ENCODE data around the gene OSGIN1. TPM values are rescaled to one million over a fixed set of nuclear protein-coding genes. Genes with fewer than 3 reads are reported as not detected.

Gene OSGIN1
- total RNA-seq, 1 experiment from 2014 or later, result 13.9 TPM

DNA sequence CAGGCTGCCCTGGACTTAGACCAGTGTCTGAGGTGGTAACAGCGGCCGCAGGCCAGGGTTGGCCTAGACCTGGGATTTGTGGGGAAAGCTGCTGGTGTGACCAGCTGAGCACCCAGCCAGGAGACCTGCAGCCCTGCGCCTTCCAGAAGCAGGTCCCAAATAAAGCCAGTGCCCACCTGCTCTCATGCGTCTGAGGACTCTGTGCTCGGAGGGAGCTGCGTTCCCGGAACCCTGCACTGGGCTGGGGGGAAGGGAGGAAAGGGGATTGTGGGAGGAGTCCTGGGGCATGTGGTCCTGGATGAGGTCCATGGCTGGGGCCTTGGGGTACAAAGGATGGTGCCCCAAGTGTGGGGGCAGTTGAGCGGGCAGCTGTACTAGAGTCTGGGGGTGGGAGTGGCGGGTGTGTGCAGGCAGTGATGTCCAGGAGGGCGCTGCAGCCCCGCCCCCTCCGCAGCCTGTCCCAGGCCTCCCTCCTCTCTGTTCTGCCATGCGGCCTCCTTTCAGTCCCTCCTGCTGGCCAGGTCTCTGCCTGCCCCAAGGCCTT lies 13.2 kb downstream of the OSGIN1 start:
- Mint-ChIP-seq H3K9me3 (ENCODE audit: low read depth, unreplicated experiment) (no peaks in the 10 kb centered on the region), H3K4me3 (ENCODE audit: low read depth, unreplicated experiment) (no peak overlapping the region), H3K36me3 (ENCODE audit: insufficient read depth, unreplicated experiment) (peaks cover 32% of the 10 kb centered on the region), H3K4me1 (ENCODE audit: low read depth, unreplicated experiment) (no peaks in the 10 kb centered on the region), H3K27ac (ENCODE audit: unreplicated experiment) (no peak overlapping the region), H3K27me3 (ENCODE audit: unreplicated experiment) (peaks cover 33% of the 10 kb centered on the region)
- CTCF ChIA-PET, result interaction anchor here (0.8 to 1.3 kb wide), 2 partner anchors 10 to 1367 kb away, joined by 3 to 4 read pairs; no protein-coding TSS in a partner anchor
- DNase-seq, result no peak
- TF ChIP-seq CTCF (IDR thresholded peaks at IDR 0.05; ENCODE audit: unreplicated experiment), result no peak
- intact Hi-C loops (cut with micrococcal nuclease; ENCODE audit: unreplicated experiment), result no loop called here
- BruUV-seq (replicated peaks), result no TSS peak

GRCh38 chr16:83967091-83967490 lies 14.1 kb downstream of the OSGIN1 start:
- CTCF ChIA-PET, result no interaction called here
- TF ChIP-seq CTCF (IDR thresholded peaks at IDR 0.05; ENCODE audit: unreplicated experiment), result no peak
- no TSS peak for BruUV-seq (replicated peaks)
- H3K4me1 Mint-ChIP-seq (ENCODE audit: low read depth, unreplicated experiment), result no peaks in the 10 kb centered on the region
- no peak for DNase-seq
- H3K27ac Mint-ChIP-seq (ENCODE audit: unreplicated experiment), result no peak overlapping the region
- peaks cover 42% of the 10 kb centered on the region for H3K27me3 Mint-ChIP-seq (ENCODE audit: unreplicated experiment)
- no peaks in the 10 kb centered on the region for H3K9me3 Mint-ChIP-seq (ENCODE audit: low read depth, unreplicated experiment)
- H3K4me3 Mint-ChIP-seq (ENCODE audit: low read depth, unreplicated experiment), result no peak overlapping the region
- peaks cover 26% of the 10 kb centered on the region for H3K36me3 Mint-ChIP-seq (ENCODE audit: insufficient read depth, unreplicated experiment)
- intact Hi-C loops (cut with micrococcal nuclease; ENCODE audit: unreplicated experiment), result no loop called here

GRCh38 chr16:83967838-83968305 lies 14.8 kb downstream of the OSGIN1 start, which contains the start of gene NECAB2:
Gene NECAB2 (plus strand): TSS chr16:83968244. CDS start chr16:83968649, 405 bp downstream.
- no peaks in the 10 kb centered on the region for H3K9me3 Mint-ChIP-seq (ENCODE audit: low read depth, unreplicated experiment)
- CTCF ChIA-PET, result no interaction called here
- intact Hi-C loops (cut with micrococcal nuclease; ENCODE audit: unreplicated experiment), result no loop called here
- peak; percentile 90 for TF ChIP-seq CTCF (IDR thresholded peaks at IDR 0.05; ENCODE audit: unreplicated experiment)
- H3K4me3 Mint-ChIP-seq (ENCODE audit: low read depth, unreplicated experiment), result peak within 1 kb of the TSS; percentile 61
- peaks cover 49% of the 10 kb centered on the region for H3K27me3 Mint-ChIP-seq (ENCODE audit: unreplicated experiment)
- H3K36me3 Mint-ChIP-seq (ENCODE audit: insufficient read depth, unreplicated experiment), result peaks cover 26% of the 10 kb centered on the region
- peak within 1 kb of the TSS; percentile 52 for H3K27ac Mint-ChIP-seq (ENCODE audit: unreplicated experiment)
- H3K4me1 Mint-ChIP-seq (ENCODE audit: low read depth, unreplicated experiment), result no peaks in the 10 kb centered on the region
- peak; percentile 72 for DNase-seq
- BruUV-seq (replicated peaks), result no TSS peak

DNA sequence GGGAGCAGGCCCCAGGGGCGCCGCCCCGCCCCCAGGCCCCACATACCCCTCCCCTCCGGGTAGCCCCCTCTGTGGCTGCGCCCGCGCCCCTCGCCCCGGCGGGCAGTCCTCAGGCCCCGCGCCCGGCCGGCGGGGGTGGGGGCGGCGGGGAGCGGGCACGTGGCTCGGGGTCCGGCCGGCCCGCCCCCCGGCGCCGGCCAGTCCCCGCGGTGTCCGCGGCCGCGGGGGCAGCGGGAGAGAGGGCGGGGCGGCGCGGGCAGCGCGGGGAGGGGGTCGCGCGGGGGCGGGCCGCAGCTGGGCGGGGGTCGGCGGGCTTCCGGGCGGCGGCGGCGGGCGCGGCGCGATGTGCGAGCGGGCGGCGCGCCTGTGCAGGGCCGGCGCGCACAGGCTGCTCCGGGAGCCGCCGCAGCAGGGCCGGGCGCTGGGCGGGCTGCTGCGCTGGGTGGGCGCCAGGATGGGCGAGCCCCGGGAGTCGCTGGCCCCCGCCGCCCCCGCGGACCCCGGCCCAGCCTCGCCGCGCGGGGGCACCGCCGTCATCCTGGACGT lies 15.3 kb downstream of the OSGIN1 start:
- peaks cover 26% of the 10 kb centered on the region for H3K36me3 Mint-ChIP-seq (ENCODE audit: insufficient read depth, unreplicated experiment)
- intact Hi-C loops (cut with micrococcal nuclease; ENCODE audit: unreplicated experiment), result no loop called here
- TF ChIP-seq CTCF (IDR thresholded peaks at IDR 0.05; ENCODE audit: unreplicated experiment), result no peak
- BruUV-seq (replicated peaks), result no TSS peak
- no peak for DNase-seq
- H3K4me3 Mint-ChIP-seq (ENCODE audit: low read depth, unreplicated experiment), result peak overlapping the region; percentile 61
- CTCF ChIA-PET, result no interaction called here
- no peaks in the 10 kb centered on the region for H3K9me3 Mint-ChIP-seq (ENCODE audit: low read depth, unreplicated experiment)
- no peaks in the 10 kb centered on the region for H3K4me1 Mint-ChIP-seq (ENCODE audit: low read depth, unreplicated experiment)
- no peak overlapping the region for H3K27ac Mint-ChIP-seq (ENCODE audit: unreplicated experiment)
- peaks cover 54% of the 10 kb centered on the region for H3K27me3 Mint-ChIP-seq (ENCODE audit: unreplicated experiment)
